CD14-positive monocyte (primary cell): ENCODE results near the gene FGFRL1. TPM values are rescaled to one million over a fixed set of nuclear protein-coding genes. Genes with fewer than 3 reads are reported as not detected.
"Not testable (repeated sequence)": the region's sequence is repeated elsewhere in the genome, so short reads cannot be mapped to it uniquely, and the experiment has no call there.

Experiments used
- DNase-seq, 3 donors: peaks; one replicate each; pipeline ENCODE4 v3.0.0-alpha.2; 2011 to 2022
- H2AFZ ChIP-seq: 2 replicates; pipeline ENCODE4 v1.6.0; 2012; ENCODE audit warnings: mild to moderate bottlenecking, low read depth, low read length, inconsistent platforms; ENCODE audit not compliant: insufficient read depth, poor library complexity, severe bottlenecking
- H3K27ac ChIP-seq, 2 donors: 1 replicate in 1 of 2; 2 replicates in 1 of 2; pipeline ENCODE4 v1.5.1; 2012 to 2013; ENCODE audit warnings: low read length in 2 of 2, control low read depth in 1 of 2, inconsistent platforms in 1 of 2, low read depth in 1 of 2, mild to moderate bottlenecking in 1 of 2
- H3K27me3 ChIP-seq, 2 donors: one replicate each; pipeline versions ENCODE4 v1.6.0 to v1.6.1; 2011 to 2013; ENCODE audit warnings: low read length in 2 of 2; ENCODE audit not compliant: control insufficient read depth in 2 of 2, insufficient read depth in 2 of 2
- H3K36me3 ChIP-seq, 2 donors: replicated peaks in 1 of 2; 1 replicate in 1 of 2; 2 replicates in 1 of 2; pipeline versions ENCODE4 v1.5.1 to v1.6.1; 2012 to 2013; ENCODE audit warnings: low read length in 2 of 2, control low read depth in 1 of 2, inconsistent platforms in 1 of 2, mild to moderate bottlenecking in 1 of 2; ENCODE audit not compliant: insufficient read depth in 2 of 2, control insufficient read depth in 1 of 2
- H3K4me1 ChIP-seq, 2 donors: 1 replicate in 1 of 2; 2 replicates in 1 of 2; pipeline versions ENCODE4 v1.5.1 to v1.6.1; 2012 to 2013; ENCODE audit warnings: low read length in 2 of 2, control low read depth in 1 of 2, inconsistent platforms in 1 of 2, mild to moderate bottlenecking in 1 of 2, moderate library complexity in 1 of 2; ENCODE audit not compliant: insufficient read depth in 2 of 2, control insufficient read depth in 1 of 2
- H3K4me2 ChIP-seq: replicated peaks from 2 replicates; pipeline ENCODE3; 2012; ENCODE audit warnings: low read length, moderate library complexity, mild to moderate bottlenecking; ENCODE audit not compliant: poor library complexity, severe bottlenecking; ENCODE audit errors: extremely low read depth
- H3K4me3 ChIP-seq, 3 experiments: fragments of 200-600 bp in 1 of 3; sonication (generic) in 1 of 3; replicated peaks in 1 of 3; 1 replicate in 2 of 3; 2 replicates in 1 of 3; pipeline ENCODE4 v1.5.1; 2011 to 2013; ENCODE audit warnings: low read length in 3 of 3, mild to moderate bottlenecking in 3 of 3, control low read depth in 2 of 3, low read depth in 2 of 3, inconsistent platforms in 1 of 3, moderate library complexity in 1 of 3
- H3K79me2 ChIP-seq: 2 replicates; pipeline ENCODE4 v1.6.0; 2012; ENCODE audit warnings: mild to moderate bottlenecking, control low read depth, inconsistent platforms, low read length, moderate library complexity; ENCODE audit not compliant: insufficient read depth
- H3K9ac ChIP-seq: 2 replicates; pipeline ENCODE4 v1.6.0; 2017; ENCODE audit warnings: low read length, mild to moderate bottlenecking; ENCODE audit not compliant: insufficient read depth, poor library complexity, severe bottlenecking
- H3K9me3 ChIP-seq, 2 donors: replicated peaks in 1 of 2; 1 replicate in 1 of 2; 2 replicates in 1 of 2; pipeline versions ENCODE4 v1.5.1 to v1.6.1; 2012 to 2013; ENCODE audit warnings: low read length in 2 of 2, control low read depth in 1 of 2; ENCODE audit not compliant: control insufficient read depth in 1 of 2, insufficient read depth in 1 of 2
- H4K20me1 ChIP-seq: 2 replicates; pipeline ENCODE4 v1.6.0; 2012; ENCODE audit warnings: mild to moderate bottlenecking, low read length, control low read depth, moderate library complexity; ENCODE audit not compliant: insufficient read depth
- H3K27ac Mint-ChIP-seq, 7 donors: one replicate each; pipeline ENCODE4 v1.8.0; 2020; ENCODE audit warnings: mild to moderate bottlenecking in 7 of 7, mixed read lengths in 7 of 7, moderate library complexity in 6 of 7, inconsistent platforms in 2 of 7
- H3K27me3 Mint-ChIP-seq, 3 donors: one replicate each; pipeline ENCODE4 v1.8.0; 2021 to 2022; ENCODE audit warnings: low read depth in 3 of 3, mild to moderate bottlenecking in 3 of 3, mixed read lengths in 3 of 3, moderate library complexity in 3 of 3, inconsistent platforms in 1 of 3
- H3K36me3 Mint-ChIP-seq, 2 donors: one replicate each; pipeline ENCODE4 v1.8.0; 2020; ENCODE audit warnings: mixed read lengths in 2 of 2, inconsistent platforms in 1 of 2, mild to moderate bottlenecking in 1 of 2
- H3K4me1 Mint-ChIP-seq: one replicate; pipeline ENCODE4 v1.8.0; 2020; ENCODE audit warnings: mild to moderate bottlenecking, mixed read lengths
- H3K4me3 Mint-ChIP-seq, 2 donors: one replicate each; pipeline ENCODE4 v1.8.0; 2020; ENCODE audit warnings: mild to moderate bottlenecking in 2 of 2, mixed read lengths in 2 of 2, moderate library complexity in 1 of 2
- H3K9me3 Mint-ChIP-seq, 7 donors: one replicate each; pipeline ENCODE4 v1.8.0; 2020 to 2022; ENCODE audit warnings: mixed read lengths in 7 of 7, mild to moderate bottlenecking in 6 of 7, moderate library complexity in 6 of 7, inconsistent platforms in 2 of 7
- WGBS: methylation state at CpG from one replicate; pipeline ENCODE4 v1.1.5; 2013; ENCODE audit warnings: missing lambda C conversion rate; ENCODE audit not compliant: insufficient coverage; 5-methylcytosine and 5-hydroxymethylcytosine counted together
- intact Hi-C, 2 donors: fragments of 100-400 bp; cut with micrococcal nuclease; formaldehyde crosslinking; loops; one replicate each; pipeline versions ENCODE4 v1.15.0 to v1.15.1; 2023
- polyA plus RNA-seq, 3 donors: library from polyadenylated mRNA; depleted of rRNA in 1 of 3; unstranded in 2 of 3; stranded (reverse) in 1 of 3; fragments of 300-500 nt in 2 of 3; fragments of >200 nt in 1 of 3; fragmentation: Illumina TruSeq in 2 of 3; gene quantifications; 1 replicate in 2 of 3; 2 replicates in 1 of 3; pipeline ENCODE4 v1.2.3, GENCODE V29; 2012 to 2021
- TF ChIP-seq, protein P1 (sequence below): fragments of 200-600 bp; IDR thresholded peaks from one replicate; pipeline ENCODE4 v1.8.0; 2022; ENCODE audit warnings: antibody characterized with exemption, mild to moderate bottlenecking

FGFRL1 gene
- polyA plus RNA-seq, 3 donors, result 0.17 to 77.7 (median 0.28) TPM

DNA sequence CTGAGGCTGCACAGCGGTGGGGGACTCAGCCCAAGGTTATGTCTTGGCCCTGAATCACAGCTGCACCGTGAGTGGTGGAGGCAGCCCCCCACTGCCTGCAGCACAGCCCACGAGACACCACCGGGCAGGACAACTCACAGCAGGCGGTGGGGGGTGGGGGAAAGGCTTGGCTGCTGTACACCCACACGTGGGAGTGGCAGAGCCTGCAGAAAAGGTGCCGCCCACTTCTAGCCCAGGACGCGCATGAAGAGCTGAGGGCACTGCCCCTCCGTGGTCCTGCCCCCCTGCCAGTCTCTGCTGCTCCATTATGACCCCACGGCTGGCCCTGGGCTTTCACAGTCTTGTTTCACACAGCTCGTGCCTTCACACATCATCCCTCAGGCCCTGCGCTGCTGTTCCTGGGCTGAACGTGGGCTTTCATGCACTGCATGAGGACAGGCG, 40.8 kb downstream of the FGFRL1 start:
- DNase-seq, result no peak

DNA sequence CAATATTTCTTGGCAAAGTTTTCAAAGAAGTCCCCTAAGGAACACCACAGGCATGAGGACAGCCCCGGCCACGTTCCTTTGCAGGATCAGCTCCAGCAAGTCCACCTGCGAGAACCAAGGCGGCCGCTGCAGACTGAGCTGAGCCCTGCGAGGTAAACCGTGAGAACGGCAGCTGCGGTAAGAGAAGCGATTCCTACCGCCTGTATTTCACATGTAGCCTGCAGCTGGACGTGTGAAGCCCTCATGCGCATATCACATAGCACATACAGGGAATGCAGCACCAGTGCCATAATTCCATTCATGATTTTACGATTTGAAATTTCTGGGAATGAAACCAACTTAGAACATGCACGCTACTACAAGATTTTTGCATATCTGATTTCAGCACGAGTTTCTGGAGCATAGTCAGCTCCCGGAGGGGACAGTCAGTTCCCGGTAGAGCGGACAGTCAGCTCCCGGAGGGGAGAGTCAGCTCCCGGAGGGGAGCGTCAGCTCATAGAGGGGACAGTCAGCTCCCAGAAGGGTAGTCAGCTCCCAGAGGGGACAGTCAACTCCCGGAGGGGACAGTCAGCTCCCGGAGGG, 41.7 kb downstream of the FGFRL1 start:
- no peak for DNase-seq
- H3K27ac ChIP-seq, result no peak overlapping the region
- peaks cover 18 to 49% (median 42%) of the 10 kb centered on the region in 3 donors for H3K27me3 Mint-ChIP-seq
- no peaks in the 10 kb centered on the region for H4K20me1 ChIP-seq
- H3K36me3 ChIP-seq, result no peaks in the 10 kb centered on the region
- TF ChIP-seq, protein P1, sequence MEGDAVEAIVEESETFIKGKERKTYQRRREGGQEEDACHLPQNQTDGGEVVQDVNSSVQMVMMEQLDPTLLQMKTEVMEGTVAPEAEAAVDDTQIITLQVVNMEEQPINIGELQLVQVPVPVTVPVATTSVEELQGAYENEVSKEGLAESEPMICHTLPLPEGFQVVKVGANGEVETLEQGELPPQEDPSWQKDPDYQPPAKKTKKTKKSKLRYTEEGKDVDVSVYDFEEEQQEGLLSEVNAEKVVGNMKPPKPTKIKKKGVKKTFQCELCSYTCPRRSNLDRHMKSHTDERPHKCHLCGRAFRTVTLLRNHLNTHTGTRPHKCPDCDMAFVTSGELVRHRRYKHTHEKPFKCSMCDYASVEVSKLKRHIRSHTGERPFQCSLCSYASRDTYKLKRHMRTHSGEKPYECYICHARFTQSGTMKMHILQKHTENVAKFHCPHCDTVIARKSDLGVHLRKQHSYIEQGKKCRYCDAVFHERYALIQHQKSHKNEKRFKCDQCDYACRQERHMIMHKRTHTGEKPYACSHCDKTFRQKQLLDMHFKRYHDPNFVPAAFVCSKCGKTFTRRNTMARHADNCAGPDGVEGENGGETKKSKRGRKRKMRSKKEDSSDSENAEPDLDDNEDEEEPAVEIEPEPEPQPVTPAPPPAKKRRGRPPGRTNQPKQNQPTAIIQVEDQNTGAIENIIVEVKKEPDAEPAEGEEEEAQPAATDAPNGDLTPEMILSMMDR, result no peak
- no peak overlapping the region for H3K4me3 Mint-ChIP-seq
- 90% methylated on average over 20 of the region's 24 CpGs for WGBS
- no peak overlapping the region for H3K9ac ChIP-seq
- H3K79me2 ChIP-seq, result no peaks in the 10 kb centered on the region
- H3K9me3 ChIP-seq, result peaks cover 9 to 25% of the 10 kb centered on the region in 2 donors
- H3K27me3 ChIP-seq, result peaks cover 9 to 21% of the 10 kb centered on the region in 2 donors
- H3K4me1 Mint-ChIP-seq, result peaks cover 22% of the 10 kb centered on the region
- H3K4me3 ChIP-seq, result no peak overlapping the region
- H3K9me3 Mint-ChIP-seq, result peaks cover 9 to 39% (median 22%) of the 10 kb centered on the region in 7 donors
- H3K36me3 Mint-ChIP-seq, result peaks cover 3 to 4% of the 10 kb centered on the region in 2 donors
- H3K4me1 ChIP-seq, result peaks cover 10 to 19% of the 10 kb centered on the region in 2 donors
- no peak overlapping the region for H2AFZ ChIP-seq
- H3K27ac Mint-ChIP-seq, result no peak overlapping the region
- no peak overlapping the region for H3K4me2 ChIP-seq
- intact Hi-C loops, result no loop called here

More for the DNA sequence above, 40.8 kb downstream of the FGFRL1 start:
- Mint-ChIP-seq H3K4me3 (no peak overlapping the region), H3K27me3 (peaks cover 18 to 57% (median 48%) of the 10 kb centered on the region in 3 donors), H3K9me3 (peaks cover 9 to 39% (median 24%) of the 10 kb centered on the region in 7 donors), H3K27ac (no peak overlapping the region), H3K36me3 (peaks cover 3 to 4% of the 10 kb centered on the region in 2 donors), H3K4me1 (peaks cover 24% of the 10 kb centered on the region)
- Histone ChIP-seq H3K27ac (no peak overlapping the region), H3K36me3 (no peaks in the 10 kb centered on the region), H3K27me3 (peaks cover 9 to 23% of the 10 kb centered on the region in 2 donors), H3K79me2 (no peaks in the 10 kb centered on the region), H3K4me2 (no peak overlapping the region), H3K4me1 (peaks cover 10 to 22% of the 10 kb centered on the region in 2 donors), H3K9me3 (peaks cover 9 to 25% of the 10 kb centered on the region in 2 donors), H3K9ac (no peak overlapping the region), H4K20me1 (no peaks in the 10 kb centered on the region), H3K4me3 (no peak overlapping the region), H2AFZ (no peak overlapping the region)
- intact Hi-C loops, result no loop called here
- TF ChIP-seq, protein P1, result no peak
- 89% methylated on average over 15 of the region's 15 CpGs for WGBS

DNA sequence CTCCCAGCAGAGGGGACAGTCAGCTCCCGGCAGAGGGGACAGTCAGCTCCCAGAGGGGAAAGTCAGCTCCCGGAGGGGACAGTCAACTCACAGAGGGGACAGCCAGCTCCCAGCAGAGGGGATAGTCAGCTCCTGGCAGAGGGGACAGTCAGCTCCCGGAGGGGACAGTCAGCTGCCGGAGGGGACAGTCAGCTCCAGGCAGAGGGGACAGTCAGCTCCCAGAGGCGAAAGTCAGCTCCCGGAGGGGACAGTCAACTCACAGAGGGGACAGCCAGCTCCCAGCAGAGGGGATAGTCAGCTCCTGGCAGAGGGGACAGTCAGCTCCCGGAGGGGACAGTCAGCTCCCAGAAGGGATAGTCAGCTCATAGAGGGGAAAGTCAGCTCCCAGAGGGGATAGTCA, 42.5 kb downstream of the FGFRL1 start:
- not testable (repeated sequence) for DNase-seq, H3K27ac ChIP-seq, H3K4me3 Mint-ChIP-seq

More for the DNA sequence above, 42.5 kb downstream of the FGFRL1 start:
- Mint-ChIP-seq H3K27me3 (peaks cover 18 to 48% (median 42%) of the 10 kb centered on the region in 3 donors), H3K9me3 (peaks cover 9 to 32% (median 19%) of the 10 kb centered on the region in 7 donors), H3K4me1 (peaks cover 15% of the 10 kb centered on the region)
- H3K27ac Mint-ChIP-seq, H3K4me2 ChIP-seq, H3K9ac ChIP-seq, H3K36me3 Mint-ChIP-seq, H3K4me3 ChIP-seq, H3K36me3 ChIP-seq, H4K20me1 ChIP-seq, H3K79me2 ChIP-seq, intact Hi-C loops, H2AFZ ChIP-seq: not testable (repeated sequence)
- WGBS, result 93% methylated on average over 6 of the region's 7 CpGs
- Histone ChIP-seq H3K4me1 (peaks cover 7 to 14% of the 10 kb centered on the region in 2 donors), H3K9me3 (peaks cover 9 to 20% of the 10 kb centered on the region in 2 donors), H3K27me3 (peaks cover 9 to 21% of the 10 kb centered on the region in 2 donors)
